RCC 7860 (cell line): ENCODE data around the gene SHISAL2A.
"Not testable (repeated sequence)": the region's sequence is repeated elsewhere in the genome, so short reads cannot be mapped to it uniquely, and the experiment has no call there.

Source experiments
- DNase-seq: peaks from one replicate; pipeline ENCODE4 v3.0.0-alpha.2; 2015; ENCODE audit warnings: low spot score
- FAIRE-seq: peaks from 2 replicates; lab custom pipeline; 2012; peaks lifted over from hg19 to GRCh38; lab: Jason Lieb, UNC

Gene SHISAL2A

DNA sequence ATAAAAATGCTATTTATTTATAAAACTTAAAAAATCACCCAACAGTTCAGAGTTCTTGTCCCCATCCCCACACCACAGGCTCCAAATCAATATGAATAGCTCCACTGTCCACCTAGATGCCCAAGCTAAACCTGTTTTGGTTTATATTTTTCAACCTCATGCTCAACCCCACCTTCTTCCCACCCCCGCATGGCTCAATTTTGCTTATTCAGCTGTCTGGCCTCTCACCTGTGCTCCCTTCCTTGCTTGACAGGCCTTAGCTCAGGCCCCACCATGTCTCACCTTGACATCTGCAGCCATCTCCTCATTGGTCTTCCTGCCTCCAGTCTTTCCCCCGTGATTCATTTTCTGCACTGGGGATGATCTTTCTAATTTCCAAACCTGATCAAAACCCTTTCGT is 47.4 kb downstream of the SHISAL2A start:
- DNase-seq (no peak), FAIRE-seq (no peak)

DNA sequence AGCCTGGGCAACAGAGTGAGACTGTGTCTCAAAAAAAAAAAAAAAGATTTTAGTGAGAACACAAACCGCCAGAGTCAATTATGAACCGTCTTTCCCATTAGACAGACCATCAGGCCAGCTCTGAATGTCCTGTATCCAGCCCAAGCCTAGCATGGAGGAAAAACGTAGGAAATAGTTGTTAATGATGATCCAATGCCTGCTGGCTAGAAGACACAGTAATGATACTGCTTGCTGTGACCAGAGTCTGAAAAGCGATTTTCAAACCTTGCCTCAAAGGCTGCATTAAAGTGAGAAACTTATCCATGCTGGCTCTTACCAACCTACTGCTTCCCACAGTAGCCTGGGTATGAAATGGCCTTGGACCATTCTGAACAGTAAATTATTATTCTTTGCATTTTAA is 48.2 kb downstream of the SHISAL2A start:
- no peak for FAIRE-seq
- no peak for DNase-seq

DNA sequence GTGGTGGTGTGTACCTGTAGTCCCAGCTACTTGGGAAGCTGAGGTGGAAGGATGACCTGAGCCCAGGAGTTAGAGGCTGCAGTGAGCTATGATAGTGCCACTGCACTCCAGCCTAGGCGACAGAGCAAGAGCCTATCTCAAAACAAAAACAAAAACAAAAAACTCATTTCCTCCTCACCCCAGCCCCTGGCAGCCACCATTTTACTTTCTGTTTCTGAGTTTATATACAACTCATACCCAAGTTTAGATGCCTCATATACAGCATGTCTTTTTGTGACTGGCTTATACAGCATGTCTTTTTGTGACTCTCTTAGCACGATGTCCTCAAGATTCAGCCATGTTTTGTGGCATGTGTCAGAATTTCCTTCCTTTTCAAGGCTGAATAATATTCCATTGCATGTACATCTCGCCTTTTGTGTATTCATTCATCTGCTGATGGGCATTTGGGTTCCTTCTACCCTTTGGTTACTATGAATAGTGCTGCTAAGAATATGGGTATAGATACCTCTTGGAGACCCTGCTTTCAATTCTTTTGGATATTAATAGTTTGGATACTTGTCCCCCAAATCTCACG is 50.5 kb downstream of the SHISAL2A start:
- DNase-seq = no peak
- FAIRE-seq = no peak

DNA sequence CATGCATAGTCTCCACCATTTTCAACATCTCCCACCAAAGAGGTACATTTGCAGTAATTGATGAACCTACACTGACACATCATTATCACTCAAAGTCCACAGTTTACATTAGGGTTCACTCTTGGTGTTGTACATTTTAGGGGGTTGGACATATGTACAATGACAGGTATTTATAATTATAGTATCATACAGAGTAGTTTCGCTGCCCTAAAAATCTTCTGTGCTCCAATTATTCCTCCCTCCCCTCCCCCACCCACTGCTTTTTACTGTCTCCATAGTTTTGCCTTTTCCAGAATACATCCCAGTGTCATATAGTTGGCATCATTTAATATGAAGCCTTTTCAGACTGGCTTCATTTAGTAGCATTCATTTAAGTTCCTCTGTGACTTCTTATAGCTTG is 51.6 kb downstream of the SHISAL2A start:
- FAIRE-seq (no peak), DNase-seq (no peak)

DNA sequence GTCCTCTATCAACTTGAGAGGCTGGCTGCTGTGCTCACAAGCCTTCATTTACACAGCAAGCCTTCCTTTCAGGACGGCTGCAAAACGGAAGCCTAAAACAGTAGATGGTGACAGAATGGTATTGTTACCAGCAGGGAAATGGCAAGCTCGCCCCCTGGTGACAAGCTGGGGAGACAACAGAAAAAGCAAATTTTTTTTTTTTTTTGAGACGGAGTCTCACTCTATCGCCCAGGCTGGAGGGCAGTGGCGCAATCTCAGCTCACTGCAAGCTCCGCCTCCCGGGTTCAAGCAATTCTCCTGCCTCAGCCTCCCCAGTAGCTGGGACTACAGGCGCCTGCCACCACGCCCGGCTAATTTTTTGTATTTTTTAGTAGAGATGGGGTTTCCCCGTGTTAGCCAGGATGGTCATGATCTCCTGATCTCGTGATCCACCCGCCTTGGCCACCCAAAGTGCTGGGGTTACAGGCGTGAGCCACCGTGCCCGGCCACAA is 53.3 kb downstream of the SHISAL2A start:
- not testable (repeated sequence) for FAIRE-seq
- DNase-seq = peak; percentile 28

DNA sequence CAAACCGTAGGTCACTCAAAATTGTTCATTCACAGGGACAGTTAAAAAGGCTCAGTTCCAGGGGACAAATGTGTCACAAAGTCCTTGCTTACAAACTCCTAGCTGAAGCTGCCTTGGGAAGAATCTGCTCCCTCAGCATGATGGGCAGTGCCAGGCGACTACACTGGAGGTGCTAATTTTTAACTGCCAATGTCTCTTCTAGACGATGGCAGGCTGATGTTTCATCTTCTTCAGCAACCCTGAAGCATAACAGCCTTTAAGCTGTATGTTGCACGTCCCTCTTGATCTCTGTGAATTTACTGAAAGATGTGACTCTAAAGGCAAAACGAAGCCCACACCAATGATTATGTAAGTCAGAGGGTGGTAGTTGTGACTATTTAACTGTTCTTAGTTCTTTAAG is 53.9 kb downstream of the SHISAL2A start:
- DNase-seq (no peak), FAIRE-seq (no peak)

DNA sequence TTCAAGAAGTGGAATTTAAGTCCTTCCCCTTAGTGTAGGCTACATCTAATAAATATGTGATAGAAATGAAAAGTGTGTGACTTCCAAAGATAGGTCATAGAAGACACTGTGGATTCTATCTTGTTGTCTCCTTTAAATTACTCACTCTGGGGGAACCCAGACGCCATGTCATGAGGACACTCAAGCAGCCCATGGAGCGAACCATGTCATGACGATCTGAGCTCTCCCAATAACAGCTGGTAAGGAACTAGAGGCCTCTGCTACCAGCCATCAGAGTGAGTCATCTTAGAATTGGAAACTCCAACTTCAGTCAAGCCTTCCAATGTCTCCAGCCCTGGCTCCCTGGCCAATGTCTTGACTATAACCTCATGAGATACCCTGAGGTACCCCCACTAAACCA is 58.9 kb downstream of the SHISAL2A start:
- no peak for DNase-seq
- no peak for FAIRE-seq

DNA sequence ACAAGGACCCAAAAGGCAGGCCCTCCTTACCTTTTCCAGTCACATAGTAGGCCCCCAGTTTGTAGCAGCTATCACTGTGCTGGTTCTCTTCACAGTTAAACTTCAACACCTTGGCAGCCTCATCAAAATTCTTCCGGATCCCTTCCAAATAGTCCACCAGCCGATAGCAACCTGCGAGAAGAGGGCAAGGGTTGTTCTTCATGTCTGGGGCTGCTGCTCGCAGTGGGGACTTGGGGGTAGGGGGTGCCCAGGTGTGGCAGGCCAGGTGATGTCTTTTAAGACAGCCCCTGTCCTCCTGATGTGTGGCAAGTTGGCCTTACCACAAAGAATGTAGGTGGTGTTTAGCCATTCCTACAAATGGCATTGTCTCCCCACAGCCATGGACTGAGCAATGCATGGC is 59.7 kb downstream of the SHISAL2A start:
- DNase-seq (no peak), FAIRE-seq (no peak)

DNA sequence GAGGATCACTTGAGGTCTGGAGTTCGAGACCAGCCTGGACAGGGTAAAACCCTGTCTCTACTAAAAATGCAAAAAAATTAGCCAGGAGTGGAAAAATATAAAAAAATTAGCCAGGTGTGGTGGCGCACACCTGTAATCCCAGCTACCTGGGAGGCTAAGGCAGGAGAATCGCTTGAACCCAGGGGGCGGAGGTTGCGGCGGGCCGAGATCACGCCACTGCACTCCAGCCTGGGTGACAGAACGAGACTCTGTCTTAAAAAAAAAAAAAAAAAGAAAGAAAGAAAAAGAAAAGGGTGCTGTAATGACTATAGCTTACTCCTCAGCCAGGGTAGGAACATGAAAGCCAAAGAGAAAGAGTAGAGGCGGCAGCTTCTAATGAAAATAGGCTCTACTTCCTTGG is 60.4 kb downstream of the SHISAL2A start:
- FAIRE-seq, DNase-seq: not testable (repeated sequence)

DNA sequence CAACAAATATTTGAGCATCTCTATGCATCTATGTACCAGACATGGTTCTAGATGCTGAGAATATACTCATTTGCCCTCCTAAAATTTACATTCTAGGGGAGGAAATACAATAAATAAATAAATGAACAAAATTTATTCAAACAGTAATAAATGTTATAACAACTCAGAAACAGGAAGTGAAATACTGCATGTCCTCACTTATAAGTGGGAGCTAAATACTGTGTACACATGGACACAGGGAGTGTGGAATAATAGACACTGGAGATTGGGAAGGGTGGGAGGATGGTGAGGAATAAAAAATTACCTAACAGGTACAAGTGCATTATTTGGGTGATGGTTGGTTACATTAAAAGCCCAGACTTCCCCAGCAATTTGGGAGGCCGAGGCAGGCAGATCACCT is 60.9 kb downstream of the SHISAL2A start:
- FAIRE-seq (no peak), DNase-seq (no peak)

DNA sequence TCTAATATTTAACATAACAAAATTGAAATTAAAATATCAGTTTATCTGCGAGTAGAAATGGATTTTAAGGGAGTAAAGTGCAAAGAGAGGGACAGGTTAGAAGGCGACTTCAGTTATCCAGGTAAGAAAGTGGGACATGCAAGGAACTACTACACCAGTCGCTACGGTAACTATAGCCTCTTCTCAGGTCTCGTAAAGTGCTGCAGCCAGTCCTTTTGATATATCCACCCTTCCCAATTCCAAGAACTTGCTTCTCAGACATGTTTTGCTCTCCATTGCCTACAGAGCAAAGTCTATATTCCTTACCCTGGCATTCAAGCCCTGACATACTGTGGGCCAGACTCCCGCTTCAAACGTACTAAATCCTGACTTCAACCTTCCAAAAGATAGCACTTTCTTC is 62.7 kb downstream of the SHISAL2A start:
- FAIRE-seq = no peak

DNA sequence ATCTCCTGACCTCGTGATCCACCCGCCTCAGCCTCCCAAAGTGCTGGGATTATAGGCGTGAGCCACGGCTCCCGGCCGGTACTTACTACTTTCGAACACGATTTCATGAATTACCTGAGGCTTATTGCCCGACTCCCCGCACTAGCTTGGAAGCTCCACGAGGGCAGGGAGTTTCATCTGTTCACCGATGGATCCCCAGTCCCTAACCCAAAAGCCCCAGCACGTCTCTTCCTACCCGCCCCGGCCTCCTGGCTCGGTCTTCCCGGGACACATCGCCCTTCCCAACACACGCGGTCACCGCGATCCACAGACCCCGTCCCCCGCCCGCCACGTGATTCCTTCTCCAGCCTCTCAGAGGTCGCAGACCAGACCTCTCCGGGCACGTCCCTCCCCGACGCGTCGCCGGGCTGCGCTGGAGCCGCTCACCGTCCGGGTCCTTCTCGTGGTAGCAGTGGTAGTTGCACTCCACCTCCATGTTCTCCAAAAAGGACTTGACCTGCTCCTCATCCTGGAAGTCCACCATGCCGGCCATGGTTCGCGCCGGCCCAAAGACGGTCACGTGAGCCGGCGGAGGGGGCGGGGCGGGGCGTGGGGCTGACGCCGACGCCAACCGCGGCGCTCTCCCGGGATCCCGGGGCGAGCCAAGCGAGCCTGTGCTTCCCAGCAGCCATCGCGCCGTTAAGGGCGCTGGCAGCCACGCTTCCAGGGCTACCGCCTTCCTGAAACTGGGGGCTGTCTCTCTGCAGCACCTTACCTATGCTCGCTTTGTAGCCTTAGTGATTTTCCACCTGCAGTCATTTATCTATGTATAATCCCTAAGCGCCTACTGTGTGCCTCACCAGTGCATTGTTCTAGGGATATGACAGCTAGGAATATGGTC is 65.1 kb downstream of the SHISAL2A start, which contains the start of gene COA7:
Gene COA7 (minus strand): TSS at position 553 of the 880 bp plus-strand sequence. CDS start 21 bp downstream, at position 532.
- FAIRE-seq (no peak), DNase-seq (peak; percentile 48)

More for the DNA sequence above, 62.7 kb downstream of the SHISAL2A start:
- no peak for DNase-seq

DNA sequence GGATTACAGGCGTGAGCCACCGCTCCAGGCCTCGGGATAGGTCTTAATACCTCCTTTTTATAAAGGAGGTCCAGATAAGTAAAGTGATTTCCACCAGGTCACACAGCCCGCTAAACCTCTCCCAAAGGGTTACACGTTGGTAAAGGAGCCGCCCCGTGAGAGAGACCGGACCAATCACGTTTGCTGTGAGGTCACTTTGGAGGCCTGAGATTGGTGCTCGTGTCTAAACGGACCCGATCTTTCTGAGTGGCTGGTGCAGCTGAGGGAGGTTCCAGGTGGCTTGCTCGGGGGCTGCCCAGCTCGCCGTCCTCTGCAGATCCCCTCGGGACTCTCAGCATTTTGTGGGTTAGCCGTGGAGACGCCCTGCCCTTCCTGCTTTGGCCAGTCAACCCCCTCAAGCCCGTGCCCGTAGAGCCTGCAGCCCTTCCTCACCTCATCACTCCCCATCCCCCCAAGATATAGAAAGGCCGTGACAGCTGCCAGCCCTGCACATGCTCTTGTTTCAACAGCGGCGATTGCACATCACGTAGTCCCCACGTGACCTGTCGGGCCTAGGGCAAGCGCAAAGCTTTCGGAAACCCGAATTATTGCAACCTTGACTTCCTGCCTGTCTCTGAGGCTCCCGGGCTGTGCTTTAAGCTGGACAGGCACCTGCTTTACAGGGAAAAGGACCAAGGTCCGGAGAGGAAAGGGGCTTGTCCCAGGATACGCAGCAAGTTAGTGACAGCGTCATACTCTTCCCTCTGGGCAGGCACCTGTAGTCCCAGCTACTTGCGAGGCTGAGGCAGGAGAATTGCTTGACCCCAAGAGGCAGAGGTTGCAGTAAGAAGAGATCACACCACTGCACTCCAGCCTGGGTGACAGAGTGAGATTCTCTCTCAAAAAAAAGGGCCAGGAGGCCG is 70.2 kb downstream of the SHISAL2A start:
- DNase-seq = peak; percentile 39
- no peak for FAIRE-seq

DNA sequence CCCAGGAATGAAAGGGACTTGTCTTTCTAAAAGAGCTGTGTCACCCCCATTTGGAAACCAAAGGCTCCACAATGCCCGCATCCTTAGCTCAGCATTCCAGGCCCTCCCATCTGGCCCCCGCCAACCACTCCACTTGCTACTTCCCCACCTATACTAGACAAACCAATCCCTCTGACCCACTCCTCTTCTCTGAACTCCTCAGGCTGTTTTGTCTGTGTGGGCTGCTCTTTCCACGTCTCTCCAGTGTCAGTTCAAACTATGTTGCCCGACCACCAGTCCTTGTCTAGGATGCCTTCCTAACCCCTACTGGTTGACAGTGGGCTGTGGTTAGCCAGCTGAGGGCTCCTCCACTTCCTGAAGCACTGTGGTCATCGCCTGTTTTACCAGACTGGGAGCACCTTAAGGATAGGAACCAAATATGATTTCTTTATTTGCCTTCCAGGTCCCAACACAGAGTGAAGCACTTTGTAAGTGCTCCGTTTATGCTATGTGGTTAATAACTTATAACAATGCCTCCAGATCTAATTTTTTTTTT is 73.2 kb downstream of the SHISAL2A start:
- FAIRE-seq = no peak
- no peak for DNase-seq
